Endothelial cell of umbilical vein (primary cell): ENCODE measurements around the gene CENPS.

Experiments used
- CTCF ChIP-seq, 2 donors: IDR thresholded peaks; 1 replicate in 1 of 2; 2 replicates in 1 of 2; pipeline ENCODE4 v1.5.1; 2011; ENCODE audit warnings: low read length in 2 of 2, mild to moderate bottlenecking in 2 of 2, moderate library complexity in 2 of 2, control low read depth in 1 of 2, inconsistent platforms in 1 of 2, low read depth in 1 of 2; ENCODE audit not compliant: insufficient read depth in 1 of 2; ENCODE audit errors: extremely low read depth in 1 of 2
- EZH2 ChIP-seq: IDR thresholded peaks from 2 replicates; pipeline ENCODE4 v1.6.1; 2012; ENCODE audit warnings: borderline replicate concordance, low read depth, mild to moderate bottlenecking, moderate library complexity, low read length, inconsistent platforms; ENCODE audit not compliant: severe bottlenecking
- FOS ChIP-seq: IDR thresholded peaks from 2 replicates; pipeline ENCODE4 v1.6.1; 2011; ENCODE audit warnings: mild to moderate bottlenecking, low read length, moderate library complexity, borderline replicate concordance; ENCODE audit not compliant: insufficient read depth
- MAX ChIP-seq: IDR thresholded peaks from 2 replicates; pipeline ENCODE4 v1.6.1; 2011; ENCODE audit not compliant: insufficient read depth, insufficient read length

- TF ChIP-seq CTCF (IDR thresholded peaks at IDR 0.05; ENCODE audit: extremely low read depth in 1 of 2, insufficient read depth in 1 of 2, low read depth in 1 of 2, low read length in 2 of 2) (no peak), EZH2 (no peak), FOS (no peak), MAX (no peak)
These were observed 8.5 kb downstream of the CENPS start for GRCh38 chr1:10438677-10439163.
